HepG2 (cell line): Measurements from ENCODE around the gene ADAMTS4. TPM values are rescaled to one million over a fixed set of nuclear protein-coding genes. Genes with fewer than 3 reads are reported as not detected.

ENCODE experiments used
- DR1 ChIP-seq: sonication (generic); formaldehyde crosslinking; IDR thresholded peaks from 2 replicates; pipeline ENCODE4 v1.8.0; 2021; ENCODE audit warnings: mild to moderate bottlenecking, missing genetic modification reagents, inconsistent platforms
- FLYWCH1 ChIP-seq: sonication (generic); formaldehyde crosslinking; IDR thresholded peaks from 2 replicates; pipeline ENCODE4 v1.8.1; 2023; ENCODE audit warnings: mild to moderate bottlenecking, missing genetic modification reagents
- NFKBIZ ChIP-seq: IDR thresholded peaks from 2 replicates; pipeline ENCODE4 v1.6.1; 2018; ENCODE audit warnings: missing genetic modification reagents, missing compliant biosample characterization
- REXO4 ChIP-seq: sonication (generic); formaldehyde crosslinking; IDR thresholded peaks from 2 replicates; pipeline ENCODE4 v1.8.0; 2022; ENCODE audit warnings: missing genetic modification reagents, mild to moderate bottlenecking, borderline replicate concordance
- SNAI1 ChIP-seq: sonication (generic); formaldehyde crosslinking; IDR thresholded peaks from 2 replicates; pipeline ENCODE4 v1.5.0; 2020; ENCODE audit warnings: mild to moderate bottlenecking, missing genetic modification reagents, borderline replicate concordance
- SP1 ChIP-seq, 2 experiments: fragments of 450-650 bp in 1 of 2; sonication (generic) in 1 of 2; formaldehyde crosslinking in 1 of 2; IDR thresholded peaks; 2 replicates each; pipeline versions ENCODE4 v1.4.0 to v1.6.1; 2016 to 2020; ENCODE audit warnings: missing genetic modification reagents in 1 of 2
- U2AF2 ChIP-seq: fragments of 200-400 bp; formaldehyde crosslinking; IDR thresholded peaks from 2 replicates; pipeline ENCODE4 v1.6.1; 2017; ENCODE audit warnings: low read depth, mild to moderate bottlenecking, low read length
- ZNF350 ChIP-seq: sonication (generic); formaldehyde crosslinking; IDR thresholded peaks from 2 replicates; pipeline ENCODE4 v1.4.0; 2020; ENCODE audit warnings: mild to moderate bottlenecking, low read depth, missing genetic modification reagents, borderline replicate concordance
- ZNF543 ChIP-seq: sonication (generic); formaldehyde crosslinking; IDR thresholded peaks from 2 replicates; pipeline ENCODE4 v1.4.0; 2020; ENCODE audit warnings: mild to moderate bottlenecking, missing genetic modification reagents
- ZNF558 ChIP-seq: sonication (generic); formaldehyde crosslinking; IDR thresholded peaks from 2 replicates; pipeline ENCODE4 v1.9.0; 2022; ENCODE audit warnings: mild to moderate bottlenecking, missing genetic modification reagents, borderline replicate concordance
- ZNF569 ChIP-seq: sonication (generic); formaldehyde crosslinking; IDR thresholded peaks from 2 replicates; pipeline ENCODE4 v1.5.0; 2020; ENCODE audit warnings: mild to moderate bottlenecking, missing genetic modification reagents, moderate library complexity, borderline replicate concordance
- ZNF776 ChIP-seq: sonication (generic); formaldehyde crosslinking; IDR thresholded peaks from 2 replicates; pipeline ENCODE4 v1.4.0; 2020; ENCODE audit warnings: mild to moderate bottlenecking, missing genetic modification reagents
- ZNF782 ChIP-seq: sonication (generic); formaldehyde crosslinking; IDR thresholded peaks from 2 replicates; pipeline ENCODE4 v1.4.0; 2020; ENCODE audit warnings: missing genetic modification reagents, mild to moderate bottlenecking, borderline replicate concordance
- polyA plus RNA-seq, 8 experiments: library from polyadenylated mRNA; depleted of rRNA in 3 of 8; stranded (reverse) in 7 of 8; unstranded in 1 of 8; fragments of >200 nt; fragmentation: Illumina TruSeq in 4 of 8; extraction: Trizol in 4 of 8; gene quantifications; 2 replicates each; pipeline versions ENCODE4 v1.2.1 to v1.2.3, GENCODE V29; 2011 to 2016; ENCODE audit warnings: low read depth in 4 of 8, missing spikeins in 1 of 8, mixed read lengths in 1 of 8; ENCODE audit not compliant: insufficient read depth in 1 of 8
- total RNA-seq, 5 experiments: library from RNA; depleted of rRNA; stranded (reverse); fragments of >200 nt; fragmentation: Illumina TruSeq; extraction: Trizol; gene quantifications; 2 replicates each; pipeline ENCODE4 v1.2.3, GENCODE V29; 2016; ENCODE audit warnings: low read depth in 1 of 5
- TF ChIP-seq, protein P1 (sequence below): sonication (generic); formaldehyde crosslinking; IDR thresholded peaks from 2 replicates; pipeline ENCODE4 v1.5.0; 2020; ENCODE audit warnings: mild to moderate bottlenecking, missing genetic modification reagents, borderline replicate concordance
- TF ChIP-seq, protein P2 (sequence below): IDR thresholded peaks from 2 replicates; pipeline ENCODE4 v1.6.1; 2018; ENCODE audit warnings: missing genetic modification reagents
- TF ChIP-seq, protein P3 (sequence below): sonication (generic); formaldehyde crosslinking; IDR thresholded peaks from 2 replicates; pipeline ENCODE4 v1.4.0; 2020; ENCODE audit warnings: missing genetic modification reagents
- TF ChIP-seq, protein P4 (sequence below): sonication (generic); formaldehyde crosslinking; IDR thresholded peaks from 2 replicates; pipeline ENCODE4 v1.4.0; 2020; ENCODE audit warnings: low read depth, missing genetic modification reagents

ADAMTS4 gene
- total and polyA plus RNA-seq, 2 of the 13 experiments (the other 11 are each of a cell fraction or from before 2014, with no cell fraction given) = 0.51 to 1.7 TPM

DNA sequence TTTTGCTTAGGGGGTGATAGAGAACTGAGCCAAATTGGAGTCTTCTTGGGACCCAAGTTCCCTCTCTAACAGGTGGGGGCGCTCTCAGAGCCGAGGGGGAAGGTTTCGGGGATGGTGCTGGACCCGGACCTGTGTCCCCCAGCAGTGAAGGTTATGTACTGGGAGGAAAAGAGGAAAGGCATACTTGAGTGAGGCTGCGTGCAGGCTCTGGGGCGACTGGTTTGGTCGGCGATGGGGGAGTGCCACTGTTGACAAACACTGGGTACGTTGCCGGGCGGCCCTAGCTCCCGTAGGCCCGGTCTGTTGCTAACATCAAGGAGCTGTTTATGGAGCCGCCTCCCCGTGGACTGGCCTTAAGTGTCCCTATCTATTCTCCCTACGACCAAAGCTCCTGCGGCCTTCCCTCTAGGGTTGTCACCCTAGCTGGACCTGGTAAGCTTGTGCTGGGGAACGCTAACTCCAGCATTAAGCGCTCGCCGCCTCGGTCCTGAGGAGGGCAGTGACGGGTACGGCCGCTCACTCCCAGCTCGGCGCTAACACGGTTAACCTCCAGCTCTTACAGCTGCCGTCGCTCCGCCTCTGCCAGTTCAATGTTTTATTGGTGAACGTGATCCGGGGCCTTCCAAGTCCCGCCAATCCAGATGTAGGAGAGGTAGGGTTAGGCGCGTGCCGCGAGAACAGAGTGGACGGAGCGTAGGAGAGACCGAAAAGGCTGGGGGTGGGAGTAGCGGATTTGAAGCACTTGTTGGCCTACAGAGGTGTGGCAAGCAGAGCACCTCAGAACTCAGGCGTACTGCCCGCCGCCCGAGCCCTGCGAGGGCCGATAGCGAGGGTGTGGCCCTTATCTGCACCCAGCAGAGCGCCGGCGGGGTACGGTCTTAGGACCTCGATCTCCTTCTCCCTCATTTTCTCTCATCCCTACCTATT, 32.8 kb downstream of the ADAMTS4 start, which contains the start of gene PPOX (continued):
- TF ChIP-seq, protein P1, sequence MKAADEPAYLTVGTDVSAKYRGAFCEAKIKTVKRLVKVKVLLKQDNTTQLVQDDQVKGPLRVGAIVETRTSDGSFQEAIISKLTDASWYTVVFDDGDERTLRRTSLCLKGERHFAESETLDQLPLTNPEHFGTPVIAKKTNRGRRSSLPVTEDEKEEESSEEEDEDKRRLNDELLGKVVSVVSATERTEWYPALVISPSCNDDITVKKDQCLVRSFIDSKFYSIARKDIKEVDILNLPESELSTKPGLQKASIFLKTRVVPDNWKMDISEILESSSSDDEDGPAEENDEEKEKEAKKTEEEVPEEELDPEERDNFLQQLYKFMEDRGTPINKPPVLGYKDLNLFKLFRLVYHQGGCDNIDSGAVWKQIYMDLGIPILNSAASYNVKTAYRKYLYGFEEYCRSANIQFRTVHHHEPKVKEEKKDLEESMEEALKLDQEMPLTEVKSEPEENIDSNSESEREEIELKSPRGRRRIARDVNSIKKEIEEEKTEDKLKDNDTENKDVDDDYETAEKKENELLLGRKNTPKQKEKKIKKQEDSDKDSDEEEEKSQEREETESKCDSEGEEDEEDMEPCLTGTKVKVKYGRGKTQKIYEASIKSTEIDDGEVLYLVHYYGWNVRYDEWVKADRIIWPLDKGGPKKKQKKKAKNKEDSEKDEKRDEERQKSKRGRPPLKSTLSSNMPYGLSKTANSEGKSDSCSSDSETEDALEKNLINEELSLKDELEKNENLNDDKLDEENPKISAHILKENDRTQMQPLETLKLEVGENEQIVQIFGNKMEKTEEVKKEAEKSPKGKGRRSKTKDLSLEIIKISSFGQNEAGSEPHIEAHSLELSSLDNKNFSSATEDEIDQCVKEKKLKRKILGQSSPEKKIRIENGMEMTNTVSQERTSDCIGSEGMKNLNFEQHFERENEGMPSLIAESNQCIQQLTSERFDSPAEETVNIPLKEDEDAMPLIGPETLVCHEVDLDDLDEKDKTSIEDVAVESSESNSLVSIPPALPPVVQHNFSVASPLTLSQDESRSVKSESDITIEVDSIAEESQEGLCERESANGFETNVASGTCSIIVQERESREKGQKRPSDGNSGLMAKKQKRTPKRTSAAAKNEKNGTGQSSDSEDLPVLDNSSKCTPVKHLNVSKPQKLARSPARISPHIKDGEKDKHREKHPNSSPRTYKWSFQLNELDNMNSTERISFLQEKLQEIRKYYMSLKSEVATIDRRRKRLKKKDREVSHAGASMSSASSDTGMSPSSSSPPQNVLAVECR = peak; percentile 92
- peak; percentile 53; the same call in 1 of the 2 replicates for TF ChIP-seq ZNF350
- TF ChIP-seq DR1 (CRISPR knock-in tag) = peak; percentile 75
- no peak for TF ChIP-seq NFKBIZ (CRISPR knock-in tag)
- TF ChIP-seq ZNF776 (CRISPR knock-in tag) = 0 out of 2 replicates have a peak, but pooled peaks have one; percentile 44
- no peak for TF ChIP-seq REXO4 (CRISPR knock-in tag)
- 0 out of 2 replicates have a peak, but pooled peaks have one; percentile 72 for TF ChIP-seq ZNF569 (CRISPR knock-in tag)
- TF ChIP-seq, protein P2, sequence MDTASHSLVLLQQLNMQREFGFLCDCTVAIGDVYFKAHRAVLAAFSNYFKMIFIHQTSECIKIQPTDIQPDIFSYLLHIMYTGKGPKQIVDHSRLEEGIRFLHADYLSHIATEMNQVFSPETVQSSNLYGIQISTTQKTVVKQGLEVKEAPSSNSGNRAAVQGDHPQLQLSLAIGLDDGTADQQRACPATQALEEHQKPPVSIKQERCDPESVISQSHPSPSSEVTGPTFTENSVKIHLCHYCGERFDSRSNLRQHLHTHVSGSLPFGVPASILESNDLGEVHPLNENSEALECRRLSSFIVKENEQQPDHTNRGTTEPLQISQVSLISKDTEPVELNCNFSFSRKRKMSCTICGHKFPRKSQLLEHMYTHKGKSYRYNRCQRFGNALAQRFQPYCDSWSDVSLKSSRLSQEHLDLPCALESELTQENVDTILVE = 0 out of 2 replicates have a peak, but pooled peaks have one; percentile 73
- TF ChIP-seq FLYWCH1 (CRISPR knock-in tag) = no peak
- TF ChIP-seq SP1 (IDR thresholded peaks at IDR 0.05) = no peak
- TF ChIP-seq SP1 (CRISPR knock-in tag; IDR thresholded peaks at IDR 0.05) = peak; percentile 55; the same call in 1 of the 2 replicates
- TF ChIP-seq, protein P3, sequence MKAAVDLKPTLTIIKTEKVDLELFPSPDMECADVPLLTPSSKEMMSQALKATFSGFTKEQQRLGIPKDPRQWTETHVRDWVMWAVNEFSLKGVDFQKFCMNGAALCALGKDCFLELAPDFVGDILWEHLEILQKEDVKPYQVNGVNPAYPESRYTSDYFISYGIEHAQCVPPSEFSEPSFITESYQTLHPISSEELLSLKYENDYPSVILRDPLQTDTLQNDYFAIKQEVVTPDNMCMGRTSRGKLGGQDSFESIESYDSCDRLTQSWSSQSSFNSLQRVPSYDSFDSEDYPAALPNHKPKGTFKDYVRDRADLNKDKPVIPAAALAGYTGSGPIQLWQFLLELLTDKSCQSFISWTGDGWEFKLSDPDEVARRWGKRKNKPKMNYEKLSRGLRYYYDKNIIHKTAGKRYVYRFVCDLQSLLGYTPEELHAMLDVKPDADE (CRISPR knock-in tag) = no peak
- TF ChIP-seq, protein P4, sequence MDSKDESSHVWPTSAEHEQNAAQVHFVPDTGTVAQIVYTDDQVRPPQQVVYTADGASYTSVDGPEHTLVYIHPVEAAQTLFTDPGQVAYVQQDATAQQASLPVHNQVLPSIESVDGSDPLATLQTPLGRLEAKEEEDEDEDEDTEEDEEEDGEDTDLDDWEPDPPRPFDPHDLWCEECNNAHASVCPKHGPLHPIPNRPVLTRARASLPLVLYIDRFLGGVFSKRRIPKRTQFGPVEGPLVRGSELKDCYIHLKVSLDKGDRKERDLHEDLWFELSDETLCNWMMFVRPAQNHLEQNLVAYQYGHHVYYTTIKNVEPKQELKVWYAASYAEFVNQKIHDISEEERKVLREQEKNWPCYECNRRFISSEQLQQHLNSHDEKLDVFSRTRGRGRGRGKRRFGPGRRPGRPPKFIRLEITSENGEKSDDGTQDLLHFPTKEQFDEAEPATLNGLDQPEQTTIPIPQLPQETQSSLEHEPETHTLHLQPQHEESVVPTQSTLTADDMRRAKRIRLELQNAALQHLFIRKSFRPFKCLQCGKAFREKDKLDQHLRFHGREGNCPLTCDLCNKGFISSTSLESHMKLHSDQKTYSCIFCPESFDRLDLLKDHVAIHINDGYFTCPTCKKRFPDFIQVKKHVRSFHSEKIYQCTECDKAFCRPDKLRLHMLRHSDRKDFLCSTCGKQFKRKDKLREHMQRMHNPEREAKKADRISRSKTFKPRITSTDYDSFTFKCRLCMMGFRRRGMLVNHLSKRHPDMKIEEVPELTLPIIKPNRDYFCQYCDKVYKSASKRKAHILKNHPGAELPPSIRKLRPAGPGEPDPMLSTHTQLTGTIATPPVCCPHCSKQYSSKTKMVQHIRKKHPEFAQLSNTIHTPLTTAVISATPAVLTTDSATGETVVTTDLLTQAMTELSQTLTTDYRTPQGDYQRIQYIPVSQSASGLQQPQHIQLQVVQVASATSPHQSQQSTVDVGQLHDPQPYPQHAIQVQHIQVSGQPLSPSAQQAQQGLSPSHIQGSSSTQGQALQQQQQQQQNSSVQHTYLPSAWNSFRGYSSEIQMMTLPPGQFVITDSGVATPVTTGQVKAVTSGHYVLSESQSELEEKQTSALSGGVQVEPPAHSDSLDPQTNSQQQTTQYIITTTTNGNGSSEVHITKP = no peak; the same call in 1 of the 2 replicates
- TF ChIP-seq SNAI1 (CRISPR knock-in tag) = peak; percentile 75
- no peak for TF ChIP-seq ZNF782 (CRISPR knock-in tag)
- 0 out of 2 replicates have a peak, but pooled peaks have one; percentile 41 for TF ChIP-seq ZNF558 (CRISPR knock-in tag)
- 0 out of 2 replicates have a peak, but pooled peaks have one; percentile 55 for TF ChIP-seq ZNF543
- TF ChIP-seq U2AF2 = peak; percentile 44; the same call in 1 of the 2 replicates
